ENCODE data around the gene SYNE1.

Gene SYNE1

GRCh38 chr6:152225241-152225934, 411.8 kb downstream of the SYNE1 start:
- no peak for TF ChIP-seq CTCF (IDR thresholded peaks at IDR 0.05; ENCODE audit: low read depth, low read length)
- no peak for DNase-seq (ENCODE audit: low read depth, low spot score)
- no peak overlapping the region for H3K4me3 ChIP-seq (ENCODE audit: low read depth, low read length)
- in situ Hi-C loops (cut with HindIII; ENCODE audit: low sequenced_read_pairs): no loop called here

GRCh38 chr6:152223636-152224035, 413.5 kb downstream of the SYNE1 start:
- no peak for DNase-seq (ENCODE audit: low read depth, low spot score)
- in situ Hi-C loops (cut with HindIII; ENCODE audit: low sequenced_read_pairs): no loop called here
- no peak overlapping the region for H3K4me3 ChIP-seq (ENCODE audit: low read depth, low read length)
- no peak for TF ChIP-seq CTCF (IDR thresholded peaks at IDR 0.05; ENCODE audit: low read depth, low read length)

GRCh38 chr6:152221806-152222628, 415.1 kb downstream of the SYNE1 start:
- TF ChIP-seq CTCF (IDR thresholded peaks at IDR 0.05; ENCODE audit: low read depth, low read length): no peak
- H3K4me3 ChIP-seq (ENCODE audit: low read depth, low read length): no peak overlapping the region
- DNase-seq (ENCODE audit: low read depth, low spot score): no peak
- in situ Hi-C loops (cut with HindIII; ENCODE audit: low sequenced_read_pairs): no loop called here

- no peak for DNase-seq (ENCODE audit: low read depth, low spot score)
- in situ Hi-C loops (cut with HindIII; ENCODE audit: low sequenced_read_pairs): no loop called here
- H3K4me3 ChIP-seq (ENCODE audit: low read depth, low read length): no peak overlapping the region
- TF ChIP-seq CTCF (IDR thresholded peaks at IDR 0.05; ENCODE audit: low read depth, low read length): no peak
Observed at GRCh38 chr6:152220786-152221185, 416.4 kb downstream of the SYNE1 start.

- in situ Hi-C loops (cut with HindIII; ENCODE audit: low sequenced_read_pairs): no loop called here
- TF ChIP-seq CTCF (IDR thresholded peaks at IDR 0.05; ENCODE audit: low read depth, low read length): no peak
Observed at GRCh38 chr6:152218887-152219286, 418.3 kb downstream of the SYNE1 start.

GRCh38 chr6:152212437-152212836, 424.7 kb downstream of the SYNE1 start:
- no peak overlapping the region for H3K4me3 ChIP-seq (ENCODE audit: low read depth, low read length)
- in situ Hi-C loops (cut with HindIII; ENCODE audit: low sequenced_read_pairs): no loop called here
- DNase-seq (ENCODE audit: low read depth, low spot score): no peak
- no peak for TF ChIP-seq CTCF (IDR thresholded peaks at IDR 0.05; ENCODE audit: low read depth, low read length)

More at GRCh38 chr6:152218887-152219286, 418.3 kb downstream of the SYNE1 start:
- no peak overlapping the region for H3K4me3 ChIP-seq (ENCODE audit: low read depth, low read length)
- DNase-seq (ENCODE audit: low read depth, low spot score): no peak

Data from astrocyte of the spinal cord (primary cell).